Measurements from ENCODE around the gene EMILIN3. TPM values are rescaled to one million over a fixed set of nuclear protein-coding genes. Genes with fewer than 3 reads are reported as not detected.

The EMILIN3 gene
- total and polyA plus RNA-seq, 2 experiments from 2014 or later: 2.8 to 9.5 TPM

DNA sequence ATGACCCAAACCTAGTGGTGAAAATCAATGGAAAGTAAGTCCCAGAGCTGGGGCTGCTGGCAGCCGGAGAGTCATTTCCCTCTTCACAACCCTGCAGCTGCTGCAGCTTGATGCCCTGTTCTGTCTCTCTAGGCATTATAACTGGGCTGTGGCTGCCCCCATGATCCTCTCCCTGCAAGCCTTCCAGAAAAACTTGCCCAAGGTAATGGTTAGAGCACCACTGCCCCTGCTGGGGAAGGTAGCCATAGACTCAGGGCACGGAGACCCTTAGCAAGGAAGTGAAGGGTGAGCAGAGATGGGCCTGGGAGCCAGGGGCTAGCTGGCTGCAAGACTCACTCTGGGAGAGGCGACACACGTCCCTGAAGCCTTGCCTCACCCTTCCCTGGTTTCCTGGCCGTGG, 14.0 kb downstream of the EMILIN3 start:
- Histone ChIP-seq H3K4me3 (no peak overlapping the region), H3K4me1 (ENCODE audit: insufficient read depth) (peaks cover 3% of the 10 kb centered on the region), H3K79me2 (no peaks in the 10 kb centered on the region), H3K9me2 (replicated peaks; ENCODE audit: insufficient read depth) (no peaks in the 10 kb centered on the region), H4K20me1 (ENCODE audit: insufficient read depth, poor library complexity, severe bottlenecking) (no peaks in the 10 kb centered on the region), H3K27ac (no peak overlapping the region), H3K27me3 (no peaks in the 10 kb centered on the region), H3K9me3 (ENCODE audit: low read depth) (no peaks in the 10 kb centered on the region), H3K4me2 (no peak overlapping the region), H2AFZ (no peak overlapping the region), H3K36me3 (replicated peaks; ENCODE audit: insufficient read depth, low read depth) (no peaks in the 10 kb centered on the region)
- 90% methylated on average over 5 of the region's 5 CpGs for WGBS (ENCODE audit: low lambda C conversion rate, missing lambda C conversion rate)
- TF ChIP-seq EZH2phosphoT487 (IDR thresholded peaks at IDR 0.05; ENCODE audit: low read depth, severe bottlenecking, unreplicated experiment) (no peak), EZH2 (IDR thresholded peaks at IDR 0.05; ENCODE audit: borderline replicate concordance) (no peak), CTCF (IDR thresholded peaks at IDR 0.05; ENCODE audit: poor library complexity) (no peak)
- DNase-seq (ENCODE audit: low spot score): no peak

DNA sequence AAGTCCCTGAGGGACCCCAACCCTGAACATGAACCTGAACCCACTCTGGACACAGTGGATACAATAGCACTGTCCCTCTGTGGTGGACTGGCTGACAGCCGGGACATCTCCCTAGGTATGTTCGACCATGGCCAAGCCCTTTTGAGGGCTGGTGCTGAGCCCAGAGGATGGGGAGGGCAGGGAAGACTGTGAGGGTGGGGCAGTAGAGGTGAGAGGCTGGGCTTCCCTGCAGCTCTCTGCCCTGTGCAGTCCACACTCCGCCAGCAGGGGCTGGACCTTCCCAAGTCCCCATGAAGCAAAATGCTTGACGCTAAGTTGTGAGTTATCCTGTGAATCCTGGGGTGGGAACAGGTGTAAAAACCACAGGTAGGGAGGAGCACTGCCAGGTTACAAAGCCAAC, 14.5 kb downstream of the EMILIN3 start:
- peaks cover 5% of the 10 kb centered on the region for H3K4me1 ChIP-seq (ENCODE audit: insufficient read depth)
- H3K36me3 ChIP-seq (replicated peaks; ENCODE audit: insufficient read depth, low read depth): no peaks in the 10 kb centered on the region
- 84% methylated on average over 4 of the region's 4 CpGs for WGBS (ENCODE audit: low lambda C conversion rate, missing lambda C conversion rate)
- H4K20me1 ChIP-seq (ENCODE audit: insufficient read depth, poor library complexity, severe bottlenecking): no peaks in the 10 kb centered on the region
- no peak overlapping the region for H3K4me3 ChIP-seq
- H3K9me2 ChIP-seq (replicated peaks; ENCODE audit: insufficient read depth): no peaks in the 10 kb centered on the region
- no peak overlapping the region for H3K4me2 ChIP-seq
- no peak overlapping the region for H2AFZ ChIP-seq
- TF ChIP-seq CTCF (IDR thresholded peaks at IDR 0.05; ENCODE audit: poor library complexity) (no peak), EZH2 (IDR thresholded peaks at IDR 0.05; ENCODE audit: borderline replicate concordance) (no peak), EZH2phosphoT487 (IDR thresholded peaks at IDR 0.05; ENCODE audit: low read depth, severe bottlenecking, unreplicated experiment) (no peak)
- H3K27me3 ChIP-seq: no peaks in the 10 kb centered on the region
- no peaks in the 10 kb centered on the region for H3K79me2 ChIP-seq
- no peaks in the 10 kb centered on the region for H3K9me3 ChIP-seq (ENCODE audit: low read depth)
- no peak for DNase-seq (ENCODE audit: low spot score)
- no peak overlapping the region for H3K27ac ChIP-seq

DNA sequence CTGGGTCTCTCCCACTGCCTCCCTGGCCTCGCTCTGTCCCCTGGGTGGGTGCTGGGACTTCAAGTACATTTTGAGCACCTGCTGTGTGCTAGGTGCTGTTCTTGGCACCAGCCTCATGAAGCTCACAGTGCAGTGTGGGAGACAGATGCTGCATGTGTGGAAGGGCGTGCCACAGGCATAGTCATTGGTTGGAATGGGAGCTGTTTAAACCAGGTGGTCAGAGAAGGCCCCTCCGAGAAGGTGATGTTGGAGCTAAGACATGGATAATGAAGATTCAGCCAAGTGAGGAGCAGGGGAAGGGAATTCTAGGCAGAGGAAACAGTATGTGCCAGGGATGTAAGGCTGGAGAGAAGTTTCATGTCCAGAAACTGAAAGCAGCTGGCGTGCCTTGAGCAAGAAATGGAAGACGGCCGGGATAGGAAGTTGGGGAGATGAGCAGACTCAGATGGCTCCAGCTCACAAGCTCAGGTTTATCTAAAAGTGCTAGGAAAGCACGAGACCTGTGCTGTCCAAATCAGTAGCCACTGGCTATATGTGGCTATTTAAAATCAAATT, 16.1 kb downstream of the EMILIN3 start:
- H3K79me2 ChIP-seq: no peaks in the 10 kb centered on the region
- peaks cover 5% of the 10 kb centered on the region for H3K4me1 ChIP-seq (ENCODE audit: insufficient read depth)
- H3K4me3 ChIP-seq: no peak overlapping the region
- 82% methylated on average over 7 of the region's 7 CpGs for WGBS (ENCODE audit: low lambda C conversion rate, missing lambda C conversion rate)
- DNase-seq (ENCODE audit: low spot score): no peak
- TF ChIP-seq CTCF (IDR thresholded peaks at IDR 0.05; ENCODE audit: poor library complexity) (no peak), EZH2phosphoT487 (IDR thresholded peaks at IDR 0.05; ENCODE audit: low read depth, severe bottlenecking, unreplicated experiment) (no peak), EZH2 (IDR thresholded peaks at IDR 0.05; ENCODE audit: borderline replicate concordance) (no peak)
- no peak overlapping the region for H2AFZ ChIP-seq
- no peaks in the 10 kb centered on the region for H3K9me3 ChIP-seq (ENCODE audit: low read depth)
- no peaks in the 10 kb centered on the region for H3K36me3 ChIP-seq (replicated peaks; ENCODE audit: insufficient read depth, low read depth)
- no peaks in the 10 kb centered on the region for H3K27me3 ChIP-seq
- H4K20me1 ChIP-seq (ENCODE audit: insufficient read depth, poor library complexity, severe bottlenecking): no peaks in the 10 kb centered on the region
- no peaks in the 10 kb centered on the region for H3K9me2 ChIP-seq (replicated peaks; ENCODE audit: insufficient read depth)
- H3K4me2 ChIP-seq: no peak overlapping the region
- H3K27ac ChIP-seq: no peak overlapping the region
